K562 (cell line): ENCODE data around the gene TXNRD1. TPM values are rescaled to one million over a fixed set of nuclear protein-coding genes. Genes with fewer than 3 reads are reported as not detected.

Experiments
- ATAC-seq: fragments of 200-7000 bp; cut with Tn5 transposase; 3 replicates; pipeline ENCODE4 v1.9.1; 2020; ENCODE audit warnings: moderate library complexity
- BruUV-seq: library from RNA; stranded (reverse); fragments of 400-500 nt; replicated peaks from 2 replicates; lab custom pipeline; 2021; lab: Mats Ljungman, UMichigan
- CTCF ChIA-PET: fragments of 300-600 bp; formaldehyde crosslinking; extraction: SDS; loops from one replicate; lab custom pipeline; 2021; ENCODE audit warnings: low intra/inter-chr PET ratio; lab: Yijun Ruan, JAX
- POLR2A ChIA-PET: fragments of 300-600, 350-650 bp; sonication (Branson Sonifier 250); formaldehyde crosslinking; extraction: SDS; loops from one replicate; lab custom pipeline; 2021; ENCODE audit warnings: antibody characterized with exemption, inconsistent platforms; lab: Yijun Ruan, JAX
- DNase-seq, 4 experiments: peaks; one replicate each; pipeline versions ENCODE4 v3.0.0 to v3.0.0-alpha.2; 2011 to 2018; ENCODE audit warnings: low spot score in 3 of 4, mixed read lengths in 3 of 4; ENCODE audit errors: extremely low read depth in 1 of 4
- FAIRE-seq: peaks from 2 replicates; lab custom pipeline; 2011; peaks lifted over from hg19 to GRCh38; lab: Jason Lieb, UNC
- H2AFZ ChIP-seq: 2 replicates; pipeline ENCODE4 v1.6.0; 2011; ENCODE audit warnings: low read depth, low read length, control low read depth, inconsistent platforms
- H3K27ac ChIP-seq: fragments of 200-600 bp; 3 replicates; pipeline ENCODE4 v1.8.0; 2011; ENCODE audit warnings: low read depth, mild to moderate bottlenecking, control low read depth, inconsistent platforms, low read length, moderate library complexity, mixed read lengths; ENCODE audit errors: extremely low read depth
- H3K27me3 ChIP-seq, 2 experiments: fragments of 300-600 bp in 1 of 2; 2 replicates in 1 of 2; 3 replicates in 1 of 2; pipeline versions ENCODE4 v1.6.0 to v1.8.0; 2011; ENCODE audit warnings: inconsistent platforms in 2 of 2, low read length in 2 of 2, mild to moderate bottlenecking in 1 of 2, mixed read lengths in 1 of 2, moderate library complexity in 1 of 2; ENCODE audit not compliant: control insufficient read depth in 2 of 2, insufficient read depth in 2 of 2
- H3K36me3 ChIP-seq: fragments of 300-600 bp; 3 replicates; pipeline ENCODE4 v1.8.0; 2011; ENCODE audit warnings: mild to moderate bottlenecking, low read length, inconsistent platforms; ENCODE audit not compliant: control insufficient read depth, insufficient read depth
- H3K4me1 ChIP-seq, 2 experiments: fragments of 200-600 bp in 1 of 2; replicated peaks in 1 of 2; 2 replicates in 1 of 2; 3 replicates in 1 of 2; pipeline versions ENCODE4 v1.5.1 to v1.8.0; 2011; ENCODE audit warnings: inconsistent platforms in 2 of 2, low read length in 2 of 2, mild to moderate bottlenecking in 1 of 2, mixed read lengths in 1 of 2, moderate library complexity in 1 of 2; ENCODE audit not compliant: control insufficient read depth in 2 of 2, insufficient read depth in 2 of 2
- H3K4me2 ChIP-seq: 2 replicates; pipeline ENCODE4 v1.6.1; 2011; ENCODE audit warnings: low read length, control low read depth, inconsistent platforms, mixed read lengths; ENCODE audit not compliant: insufficient read depth
- H3K4me3 ChIP-seq: fragments of 200-600 bp; sonication (generic), shearing (Covaris generic); 2 replicates; pipeline ENCODE4 v1.5.1; 2016; ENCODE audit warnings: control low read depth, inconsistent platforms
- H3K79me2 ChIP-seq: fragments of 200-600 bp; 3 replicates; pipeline ENCODE4 v1.8.0; 2011; ENCODE audit warnings: low read length, inconsistent platforms; ENCODE audit not compliant: control insufficient read depth, insufficient read depth
- H3K9ac ChIP-seq, 2 experiments: 2 replicates each; pipeline versions ENCODE4 v1.6.0 to v1.6.1; 2011; ENCODE audit warnings: low read depth in 2 of 2, low read length in 2 of 2, control low read depth in 1 of 2, inconsistent platforms in 1 of 2, mild to moderate bottlenecking in 1 of 2, mixed read lengths in 1 of 2; ENCODE audit not compliant: insufficient read depth in 1 of 2
- H3K9me1 ChIP-seq: one replicate; pipeline ENCODE4 v1.6.0; 2011; ENCODE audit warnings: inconsistent platforms, mild to moderate bottlenecking, low read length, moderate library complexity; ENCODE audit not compliant: control insufficient read depth, insufficient read depth
- H3K9me3 ChIP-seq: replicated peaks from 2 replicates; pipeline ENCODE4 v1.5.1; 2011; ENCODE audit warnings: low read depth, low read length, inconsistent platforms; ENCODE audit not compliant: control insufficient read depth, insufficient read depth
- H4K20me1 ChIP-seq: replicated peaks from 2 replicates; pipeline ENCODE4 v1.6.1; 2011; ENCODE audit warnings: low read length, inconsistent platforms, mixed read lengths; ENCODE audit not compliant: control insufficient read depth, insufficient read depth
- ADNP ChIP-seq: fragments of 200-800 bp; sonication (Bioruptor generic); IDR thresholded peaks from 2 replicates; pipeline ENCODE4 v1.6.1; 2016; ENCODE audit warnings: missing genetic modification characterization, missing compliant biosample characterization
- BCOR ChIP-seq: fragments of 450-650 bp; IDR thresholded peaks from 2 replicates; pipeline ENCODE4 v1.6.1; 2016
- CBX3 ChIP-seq, 2 experiments: IDR thresholded peaks; 1 replicate in 1 of 2; 2 replicates in 1 of 2; pipeline ENCODE4 v1.6.1; 2012; ENCODE audit warnings: inconsistent platforms in 2 of 2, low read length in 2 of 2, borderline replicate concordance in 1 of 2, control low read depth in 1 of 2
- FOXM1 ChIP-seq, 2 experiments: fragments of 450-650 bp in 1 of 2; sonication (generic) in 1 of 2; formaldehyde crosslinking in 1 of 2; IDR thresholded peaks; 2 replicates each; pipeline versions ENCODE4 v1.6.1 to v1.9.0; 2017 to 2022; ENCODE audit warnings: low read depth in 2 of 2, mild to moderate bottlenecking in 2 of 2, missing genetic modification reagents in 1 of 2, moderate library complexity in 1 of 2
- KDM4B ChIP-seq, 2 experiments: fragments of 450-650 bp in 1 of 2; sonication (generic) in 1 of 2; IDR thresholded peaks; 2 replicates each; pipeline ENCODE4 v1.6.1; 2016 to 2017; ENCODE audit warnings: borderline replicate concordance in 2 of 2, antibody characterized with exemption in 1 of 2, low read depth in 1 of 2, mild to moderate bottlenecking in 1 of 2
- KLF16 ChIP-seq: IDR thresholded peaks from 2 replicates; pipeline ENCODE4 v1.6.1; 2016; ENCODE audit warnings: antibody characterized with exemption
- NEUROD1 ChIP-seq: fragments of 150-350 bp; IDR thresholded peaks from 2 replicates; pipeline ENCODE4 v1.6.1; 2014; ENCODE audit warnings: borderline replicate concordance, low read length, low read depth; ENCODE audit not compliant: partially characterized antibody
- NR1H2 ChIP-seq: sonication (generic); formaldehyde crosslinking; IDR thresholded peaks from 2 replicates; pipeline ENCODE4 v1.4.0; 2020; ENCODE audit warnings: mild to moderate bottlenecking, missing genetic modification reagents
- PHF20 ChIP-seq: fragments of 450-650 bp; IDR thresholded peaks from 2 replicates; pipeline ENCODE4 v1.6.1; 2018; ENCODE audit not compliant: partially characterized antibody
- RBM25 ChIP-seq: fragments of 200-400 bp; formaldehyde crosslinking; IDR thresholded peaks from 2 replicates; pipeline ENCODE4 v1.6.1; 2018; ENCODE audit warnings: low read length, low read depth, moderate library complexity; ENCODE audit not compliant: severe bottlenecking
- ZNF121 ChIP-seq: sonication (generic); formaldehyde crosslinking; conservative IDR thresholded peaks from 2 replicates; pipeline ENCODE4 v1.8.0; 2022; ENCODE audit warnings: missing genetic modification reagents
- ZNF134 ChIP-seq: fragments of 250-450 bp; sonication (Bioruptor Pico); conservative IDR thresholded peaks from 2 replicates; pipeline ENCODE4 v1.4.0; 2020
- ZNF445 ChIP-seq: fragments of 250-450 bp; sonication (Bioruptor Pico); IDR thresholded peaks from 2 replicates; pipeline ENCODE4 v1.4.0; 2020; ENCODE audit warnings: low read depth, mild to moderate bottlenecking, moderate library complexity
- ZNF57 ChIP-seq: fragments of 450-650 bp; formaldehyde crosslinking; IDR thresholded peaks from 2 replicates; pipeline ENCODE4 v1.4.0; 2020; ENCODE audit warnings: mild to moderate bottlenecking, moderate library complexity
- ZNF696 ChIP-seq: fragments of 250-450 bp; sonication (Bioruptor Pico); conservative IDR thresholded peaks from 2 replicates; pipeline ENCODE4 v1.4.0; 2020; ENCODE audit warnings: mild to moderate bottlenecking, moderate library complexity
- ZSCAN32 ChIP-seq: fragments of 450-650 bp; formaldehyde crosslinking; IDR thresholded peaks from 2 replicates; pipeline ENCODE4 v1.4.0; 2020; ENCODE audit warnings: mild to moderate bottlenecking, moderate library complexity
- WGBS: fragments of 100-300 bp; shearing (Covaris generic); methylation state at CpG from one replicate; pipeline ENCODE4 v1.1.6; 2016; ENCODE audit warnings: low coverage, mixed read lengths; ENCODE audit not compliant: insufficient coverage; ENCODE audit errors: missing lambda C conversion rate; 5-methylcytosine and 5-hydroxymethylcytosine counted together
- in situ Hi-C: fragments of 300-500 bp; cut with MboI; formaldehyde crosslinking; loops from 4 replicates; pipeline ENCODE4 v1.15.0; 2018; ENCODE audit warnings: inconsistent platforms, mixed read lengths
- intact Hi-C: fragments of 100-400 bp; cut with micrococcal nuclease; formaldehyde crosslinking; loops from 2 replicates; pipeline ENCODE4 v1.14.2; 2022
- polyA plus RNA-seq, 8 experiments: library from polyadenylated mRNA; depleted of rRNA in 4 of 8; stranded (reverse) in 5 of 8; unstranded in 3 of 8; fragments of >200 nt; fragmentation: Nextera tagmentation in 2 of 8; fragmentation: Illumina TruSeq in 1 of 8; extraction: Ambion mirVana in 2 of 8; extraction: Trizol in 1 of 8; gene quantifications; 2 replicates each; pipeline versions ENCODE4 v1.2.1 to v1.2.3, GENCODE V29; 2011 to 2014; ENCODE audit warnings: inconsistent platforms in 1 of 8, missing spikeins in 1 of 8
- total RNA-seq, 7 experiments: library from RNA; depleted of rRNA in 6 of 7; stranded (reverse); fragments of >200 nt in 6 of 7; fragmentation: Illumina TruSeq in 2 of 7; extraction: Trizol in 2 of 7; gene quantifications; 2 replicates each; pipeline versions ENCODE4 v1.2.1 to v1.2.3, GENCODE V29; 2011 to 2021; ENCODE audit warnings: low replicate concordance in 1 of 7

The TXNRD1 gene
- total and polyA plus RNA-seq, 9 of the 15 experiments (the other 6 are each of a cell fraction or from before 2014, with no cell fraction given), result 107 to 189 (median 146) TPM

DNA sequence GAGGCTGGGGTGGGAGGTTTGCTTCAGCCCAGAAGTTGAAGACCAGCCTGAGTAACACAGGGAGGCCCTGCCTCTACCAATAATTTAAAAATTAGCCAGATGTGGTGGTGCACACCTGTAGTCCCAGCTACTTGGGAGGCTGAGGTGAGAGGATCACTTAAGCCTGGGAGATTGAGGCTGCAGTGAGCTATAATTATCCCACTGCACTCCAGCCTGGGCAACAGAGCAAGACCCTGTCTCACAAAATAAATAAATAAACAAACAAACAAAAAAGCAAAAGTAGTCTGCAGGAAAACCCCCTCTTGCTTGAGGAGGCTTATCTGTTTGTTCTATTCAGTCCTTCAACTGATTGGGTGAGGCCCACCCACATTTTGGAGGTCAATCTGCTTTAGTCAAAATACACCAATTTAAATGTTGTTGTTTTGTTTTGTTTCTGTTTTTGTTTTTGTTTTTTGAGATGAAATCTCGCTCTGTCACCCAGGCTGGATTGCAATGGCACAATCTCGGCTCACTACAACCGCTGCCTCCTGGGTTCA lies 24.9 kb upstream of the TXNRD1 start:
- Histone ChIP-seq H3K27me3 (no peaks in the 10 kb centered on the region), H3K4me2 (no peak overlapping the region), H2AFZ (no peak overlapping the region), H4K20me1 (no peaks in the 10 kb centered on the region), H3K79me2 (no peaks in the 10 kb centered on the region), H3K9ac (no peak overlapping the region), H3K27ac (no peak overlapping the region), H3K4me1 (no peaks in the 10 kb centered on the region), H3K9me3 (no peaks in the 10 kb centered on the region), H3K4me3 (no peak overlapping the region), H3K9me1 (no peaks in the 10 kb centered on the region), H3K36me3 (no peaks in the 10 kb centered on the region)
- DNase-seq (no peak), ATAC-seq (no peak), FAIRE-seq (no peak)
- intact Hi-C loops (no loop called here), in situ Hi-C loops (no loop called here)
- ChIA-PET CTCF (no interaction called here), POLR2A (no interaction called here)
- WGBS, result 32% methylated on average over 3 of the region's 3 CpGs
- no TSS peak for BruUV-seq
- TF ChIP-seq CBX3 (IDR thresholded peaks at IDR 0.05; ENCODE audit: borderline replicate concordance in 1 of 2, low read length in 2 of 2) (no peak), ZNF57 (no peak), FOXM1 (IDR thresholded peaks at IDR 0.05; ENCODE audit: low read depth) (peak; percentile 61), FOXM1 (CRISPR knock-in tag; IDR thresholded peaks at IDR 0.05; ENCODE audit: low read depth) (no peak), NEUROD1 (no peak), PHF20 (peak; percentile 32), ZNF121 (CRISPR knock-in tag) (peak; percentile 96), KDM4B (IDR thresholded peaks at IDR 0.05; ENCODE audit: borderline replicate concordance in 2 of 2, low read depth in 1 of 2) (no peak), ZNF445 (CRISPR knock-in tag) (no peak), RBM25 (peak; percentile 95), ZSCAN32 (CRISPR knock-in tag) (no peak), ADNP (tag) (0 out of 2 replicates have a peak, but pooled peaks have one; percentile 33), NR1H2 (CRISPR knock-in tag) (no peak), KLF16 (no peak), ZNF696 (CRISPR knock-in tag) (no peak), BCOR (peak; percentile 40; the same call in 1 of the 2 replicates), ZNF134 (CRISPR knock-in tag) (peak; percentile 99)
